Natural killer cell (primary cell): Measurements from ENCODE around the gene SNCB. TPM values are rescaled to one million over a fixed set of nuclear protein-coding genes. Genes with fewer than 3 reads are reported as not detected.

Source experiments
- ATAC-seq, 3 donors: fragments of 150-1000 bp in 2 of 3; fragments of 200-7000 bp in 1 of 3; cut with Tn5 transposase; 1 replicate in 1 of 3; 2 replicates in 2 of 3; pipeline ENCODE4 v1.10.0; 2021; ENCODE audit warnings: mild to moderate bottlenecking in 2 of 3, moderate library complexity in 2 of 3
- DNase-seq, 2 donors: peaks; one replicate each; pipeline versions ENCODE4 v3.0.0 to v3.0.0-alpha.2; 2013 to 2021; ENCODE audit warnings: mixed read lengths in 1 of 2
- H3K27ac ChIP-seq: one replicate; pipeline ENCODE4 v1.5.1; 2013; ENCODE audit warnings: mild to moderate bottlenecking, low read length
- H3K27me3 ChIP-seq: one replicate; pipeline ENCODE4 v1.6.1; 2013; ENCODE audit warnings: low read length; ENCODE audit not compliant: control insufficient read depth, insufficient read depth
- H3K36me3 ChIP-seq: one replicate; pipeline ENCODE4 v1.6.1; 2013; ENCODE audit warnings: low read length; ENCODE audit not compliant: control insufficient read depth, insufficient read depth
- H3K4me1 ChIP-seq: one replicate; pipeline ENCODE4 v1.6.1; 2013; ENCODE audit warnings: low read length; ENCODE audit not compliant: control insufficient read depth, insufficient read depth
- H3K4me3 ChIP-seq: one replicate; pipeline ENCODE4 v1.5.1; 2013; ENCODE audit warnings: low read length
- H3K9me3 ChIP-seq: one replicate; pipeline ENCODE4 v1.6.1; 2013; ENCODE audit warnings: low read length; ENCODE audit not compliant: control insufficient read depth, insufficient read depth
- H3K27ac Mint-ChIP-seq, 2 donors: one replicate each; pipeline ENCODE4 v1.8.0; 2022; ENCODE audit warnings: mild to moderate bottlenecking in 2 of 2, mixed read lengths in 2 of 2, moderate library complexity in 1 of 2
- H3K27me3 Mint-ChIP-seq, 2 donors: one replicate each; pipeline ENCODE4 v1.8.0; 2022; ENCODE audit warnings: low read depth in 2 of 2, mixed read lengths in 2 of 2
- H3K36me3 Mint-ChIP-seq: one replicate; pipeline ENCODE4 v1.8.0; 2022; ENCODE audit warnings: mixed read lengths
- H3K4me1 Mint-ChIP-seq, 2 donors: one replicate each; pipeline ENCODE4 v1.8.0; 2022; ENCODE audit warnings: mixed read lengths in 2 of 2
- H3K4me3 Mint-ChIP-seq: one replicate; pipeline ENCODE4 v1.8.0; 2022; ENCODE audit warnings: mild to moderate bottlenecking, moderate library complexity, mixed read lengths
- H3K9me3 Mint-ChIP-seq, 2 donors: one replicate each; pipeline ENCODE4 v1.8.0; 2022; ENCODE audit warnings: mixed read lengths in 2 of 2
- CTCF ChIP-seq: fragments of 200-600 bp; IDR thresholded peaks from one replicate; pipeline ENCODE4 v1.8.0; 2022; ENCODE audit warnings: antibody characterized with exemption
- WGBS: methylation state at CpG from one replicate; pipeline ENCODE4 v1.1.7; 2013; ENCODE audit warnings: missing lambda C conversion rate; ENCODE audit not compliant: insufficient coverage; 5-methylcytosine and 5-hydroxymethylcytosine counted together
- intact Hi-C: fragments of 100-400 bp; cut with micrococcal nuclease; formaldehyde crosslinking; loops from one replicate; pipeline ENCODE4 v1.14.2; 2022
- total RNA-seq, 4 donors: library from RNA; stranded (reverse); fragments of 120-200 nt in 1 of 4; gene quantifications; one replicate each; pipeline versions ENCODE4 v1.2.3 to v1.2.4, GENCODE V29; 2013 to 2022

SNCB gene
- total RNA-seq, 3 donors from 2014 or later (not counting 1 experiment from before 2014, with no cell fraction given) = not detected

- ATAC-seq (no peak), DNase-seq (no peak)
- intact Hi-C loops = loop anchor here (5.0 kb wide), 1 partner anchor 152 kb away; no protein-coding TSS in a partner anchor
These were observed 34.6 kb upstream of the SNCB start for GRCh38 chr5:176664886-176665285.

GRCh38 chr5:176664479-176664878 is 34.1 kb upstream of the SNCB start:
- Mint-ChIP-seq H3K4me1 (peaks cover 0 to 15% of the 10 kb centered on the region in 2 donors), H3K27ac (no peak overlapping the region), H3K4me3 (no peak overlapping the region), H3K27me3 (peaks cover 24 to 31% of the 10 kb centered on the region in 2 donors), H3K9me3 (no peaks in the 10 kb centered on the region), H3K36me3 (no peaks in the 10 kb centered on the region)
- DNase-seq (no peak), ATAC-seq (no peak)
- Histone ChIP-seq H3K27me3 (peaks cover 5% of the 10 kb centered on the region), H3K9me3 (no peaks in the 10 kb centered on the region), H3K27ac (no peak overlapping the region), H3K4me3 (no peak overlapping the region), H3K36me3 (no peaks in the 10 kb centered on the region), H3K4me1 (peaks cover 11% of the 10 kb centered on the region)
- WGBS = 48% methylated on average over 5 of the region's 6 CpGs
- no peak for TF ChIP-seq CTCF
- intact Hi-C loops = loop anchor here (5.0 kb wide), 1 partner anchor 153 kb away; no protein-coding TSS in a partner anchor

More at GRCh38 chr5:176664886-176665285, 34.6 kb upstream of the SNCB start:
- H3K36me3 ChIP-seq = no peaks in the 10 kb centered on the region
- H3K4me3 Mint-ChIP-seq = no peak overlapping the region
- H3K27ac ChIP-seq = no peak overlapping the region
- H3K4me1 Mint-ChIP-seq = peaks cover 0 to 13% of the 10 kb centered on the region in 2 donors
- H3K27me3 ChIP-seq = peaks cover 8% of the 10 kb centered on the region
- no peaks in the 10 kb centered on the region for H3K9me3 Mint-ChIP-seq
- WGBS = 44% methylated on average over 18 of the region's 19 CpGs
- H3K9me3 ChIP-seq = no peaks in the 10 kb centered on the region
- no peak for TF ChIP-seq CTCF
- no peak overlapping the region for H3K27ac Mint-ChIP-seq
- peaks cover 10% of the 10 kb centered on the region for H3K4me1 ChIP-seq
- peaks cover 24 to 31% of the 10 kb centered on the region in 2 donors for H3K27me3 Mint-ChIP-seq
- no peak overlapping the region for H3K4me3 ChIP-seq
- no peaks in the 10 kb centered on the region for H3K36me3 Mint-ChIP-seq

- Mint-ChIP-seq H3K9me3 (no peaks in the 10 kb centered on the region), H3K36me3 (no peaks in the 10 kb centered on the region), H3K4me1 (peaks cover 8 to 24% of the 10 kb centered on the region in 2 donors), H3K27me3 (peaks cover 24 to 27% of the 10 kb centered on the region in 2 donors), H3K4me3 (no peak overlapping the region), H3K27ac (no peak overlapping the region)
- H3K27ac ChIP-seq = no peak overlapping the region
- intact Hi-C loops = loop anchor here (5.0 kb wide), 1 partner anchor 154 kb away; no protein-coding TSS in a partner anchor
- H3K36me3 ChIP-seq = no peaks in the 10 kb centered on the region
- TF ChIP-seq CTCF = no peak
- no peaks in the 10 kb centered on the region for H3K9me3 ChIP-seq
- no peak overlapping the region for H3K4me3 ChIP-seq
- peaks cover 20% of the 10 kb centered on the region for H3K4me1 ChIP-seq
- 93% methylated on average over 10 of the region's 10 CpGs for WGBS
- H3K27me3 ChIP-seq = no peaks in the 10 kb centered on the region
- DNase-seq (no peak), ATAC-seq (no peak)
These were observed 33.2 kb upstream of the SNCB start for GRCh38 chr5:176663566-176663965.
